NCI-H2081 treated with DMSO at 0.1 percent for 48 hours (cell line): Measurements from ENCODE around the gene CDV3.

Experiments used
- DNase-seq: peaks from one replicate; lab custom pipeline; 2025; lab: John Stamatoyannopoulos, UW

CDV3 gene

GRCh38 chr3:133606342-133606741, 32.9 kb downstream of the CDV3 start:
- no peak for DNase-seq

- no peak for DNase-seq
Observed at GRCh38 chr3:133606902-133607301, 33.4 kb downstream of the CDV3 start.

- DNase-seq: no peak
Observed at GRCh38 chr3:133607816-133608215, 34.3 kb downstream of the CDV3 start.

GRCh38 chr3:133608388-133608787, 34.9 kb downstream of the CDV3 start:
- no peak for DNase-seq

GRCh38 chr3:133610031-133610430, 36.5 kb downstream of the CDV3 start:
- DNase-seq: no peak

GRCh38 chr3:133611534-133611933, 38.0 kb downstream of the CDV3 start:
- DNase-seq: no peak

- no peak for DNase-seq
Observed at GRCh38 chr3:133620066-133620784, 46.7 kb downstream of the CDV3 start.

- DNase-seq: no peak
Observed at GRCh38 chr3:133627789-133628188, 54.3 kb downstream of the CDV3 start.

- DNase-seq: no peak
Observed at GRCh38 chr3:133629146-133629545, 55.7 kb downstream of the CDV3 start.

- DNase-seq: no peak
Observed at GRCh38 chr3:133633439-133633838, 60.0 kb downstream of the CDV3 start.
